NCI-H1694 treated with DMSO at 0.1 percent for 48 hours (cell line): Measurements from ENCODE around the gene MAP3K20.

Experiments used
- DNase-seq: peaks from one replicate; lab custom pipeline; 2025; lab: John Stamatoyannopoulos, UW

The MAP3K20 gene

GRCh38 chr2:173202570-173202969 lies 126.9 kb downstream of the MAP3K20 start:
- no peak for DNase-seq

GRCh38 chr2:173204316-173204715 lies 128.7 kb downstream of the MAP3K20 start:
- peak; percentile 6 for DNase-seq

- DNase-seq: no peak
These were observed 129.7 kb downstream of the MAP3K20 start for GRCh38 chr2:173205375-173205774.

- peak; percentile 62 for DNase-seq
These were observed 131.5 kb downstream of the MAP3K20 start for GRCh38 chr2:173207124-173207523.

GRCh38 chr2:173210270-173211196 lies 134.9 kb downstream of the MAP3K20 start:
- peak; percentile 91 for DNase-seq

GRCh38 chr2:173213181-173213580 lies 137.5 kb downstream of the MAP3K20 start:
- no peak for DNase-seq

GRCh38 chr2:173214213-173214612 lies 138.6 kb downstream of the MAP3K20 start:
- DNase-seq: peak; percentile 80

GRCh38 chr2:173215316-173215715 lies 139.7 kb downstream of the MAP3K20 start:
- no peak for DNase-seq

GRCh38 chr2:173216051-173216450 lies 140.4 kb downstream of the MAP3K20 start:
- no peak for DNase-seq

- no peak for DNase-seq
These were observed 141.0 kb downstream of the MAP3K20 start for GRCh38 chr2:173216668-173217067.

GRCh38 chr2:173217116-173217840 lies 141.6 kb downstream of the MAP3K20 start:
- DNase-seq: peak; percentile 77

- no peak for DNase-seq
These were observed 142.8 kb downstream of the MAP3K20 start for GRCh38 chr2:173218326-173219056.

- no peak for DNase-seq
These were observed 145.6 kb downstream of the MAP3K20 start for GRCh38 chr2:173221132-173221695.

GRCh38 chr2:173221937-173222594 lies 146.4 kb downstream of the MAP3K20 start:
- DNase-seq: no peak

GRCh38 chr2:173223871-173224270 lies 148.2 kb downstream of the MAP3K20 start:
- no peak for DNase-seq

- no peak for DNase-seq
These were observed 151.5 kb downstream of the MAP3K20 start for GRCh38 chr2:173226899-173227698.

GRCh38 chr2:173229086-173229485 lies 153.4 kb downstream of the MAP3K20 start:
- DNase-seq: no peak

- DNase-seq: no peak
These were observed 154.5 kb downstream of the MAP3K20 start for GRCh38 chr2:173230181-173230580.

- DNase-seq: no peak
These were observed 155.4 kb downstream of the MAP3K20 start for GRCh38 chr2:173231042-173231441.

GRCh38 chr2:173231465-173231864 lies 155.8 kb downstream of the MAP3K20 start:
- DNase-seq: no peak
